Sigmoid colon (tissue), 7 donors: ENCODE measurements around the gene ARHGEF19. TPM values are rescaled to one million over a fixed set of nuclear protein-coding genes. Genes with fewer than 3 reads are reported as not detected.

ENCODE experiments used
- DNase-seq: peaks from one replicate; pipeline ENCODE4 v3.0.0-alpha.2; 2019
- H3K27ac ChIP-seq, 4 donors: fragments of 200-600 bp; sonication (generic); one replicate each; pipeline ENCODE4 v1.5.1; 2016 to 2019; ENCODE audit warnings: mild to moderate bottlenecking in 1 of 4
- H3K27me3 ChIP-seq, 3 donors: fragments of 200-600 bp; sonication (generic); one replicate each; pipeline ENCODE4 v1.5.1; 2019; ENCODE audit warnings: mild to moderate bottlenecking in 1 of 3
- H3K36me3 ChIP-seq, 4 donors: fragments of 200-600 bp; sonication (generic); one replicate each; pipeline ENCODE4 v1.5.1; 2016 to 2019
- H3K4me1 ChIP-seq, 4 donors: fragments of 200-600 bp; sonication (generic); one replicate each; pipeline ENCODE4 v1.5.1; 2017 to 2019
- H3K4me3 ChIP-seq, 4 donors: fragments of 200-600 bp; sonication (generic); one replicate each; pipeline ENCODE4 v1.5.1; 2017 to 2019; ENCODE audit warnings: mild to moderate bottlenecking in 2 of 4, moderate library complexity in 1 of 4
- H3K9me3 ChIP-seq, 4 donors: fragments of 200-600 bp in 3 of 4; sonication (generic) in 3 of 4; one replicate each; pipeline versions ENCODE4 v1.5.1 to v1.6.1; 2013 to 2019
- EP300 ChIP-seq, 4 donors: sonication (generic); formaldehyde crosslinking; IDR thresholded peaks; one replicate each; pipeline ENCODE4 v1.6.1; 2017; ENCODE audit warnings: antibody characterized with exemption in 4 of 4
- POLR2A ChIP-seq, 2 donors: fragments of 450-650 bp; IDR thresholded peaks; one replicate each; pipeline ENCODE4 v1.6.1; 2016; ENCODE audit warnings: antibody characterized with exemption in 2 of 2, mild to moderate bottlenecking in 2 of 2, moderate library complexity in 2 of 2
- POLR2AphosphoS5 ChIP-seq, 4 donors: sonication (generic); formaldehyde crosslinking; IDR thresholded peaks; one replicate each; pipeline ENCODE4 v1.6.1; 2017; ENCODE audit warnings: antibody characterized with exemption in 4 of 4
- WGBS, 2 donors: extraction: QIAGEN DNeasy Blood & Tissue Kit; methylation state at CpG; one replicate each; pipeline ENCODE4 v1.1.7; 2013; 5-methylcytosine and 5-hydroxymethylcytosine counted together
- intact Hi-C: fragments of 100-400 bp; cut with DNase I; formaldehyde crosslinking; loops from one replicate; pipeline ENCODE4 v1.15.1; 2023
- polyA plus RNA-seq, 3 donors: library from polyadenylated mRNA; stranded (reverse); fragments of 200-250 nt; gene quantifications; one replicate each; pipeline ENCODE4 v1.2.3, GENCODE V29; 2013
- total RNA-seq, 4 donors: library from RNA; depleted of rRNA; stranded (reverse); fragments of >200 nt; gene quantifications; one replicate each; pipeline ENCODE4 v1.1.0, GENCODE V29; 2016
- TF ChIP-seq, protein P1 (sequence below), 4 experiments: fragments of 450-650 bp in 3 of 4; fragments of 200-600 bp in 1 of 4; IDR thresholded peaks; one replicate each; pipeline ENCODE4 v1.5.1; 2016 to 2019; ENCODE audit warnings: antibody characterized with exemption in 4 of 4, mild to moderate bottlenecking in 3 of 4, moderate library complexity in 2 of 4
- donor health status: healthy with polysubstance abuse.
- donor health status: Bipolar disorder and iron deficiency.
- donor health status: healthy.

The ARHGEF19 gene
- total and polyA plus RNA-seq, 7 donors: 2.5 to 10.8 (median 4.0) TPM; not detected in 1

GRCh38 chr1:16156848-16157495, 55.5 kb downstream of the ARHGEF19 start:
- Histone ChIP-seq H3K4me3 (no peak overlapping the region), H3K36me3 (no peaks in the 10 kb centered on the region), H3K4me1 (peaks cover 0 to 33% (median 25%) of the 10 kb centered on the region in 4 donors), H3K27me3 (no peaks in the 10 kb centered on the region), H3K9me3 (no peaks in the 10 kb centered on the region), H3K27ac (peak overlapping the region in 3 of 4 donors; percentile 77 to 89 (median 85))
- DNase-seq: no peak
- intact Hi-C loops: no loop called here
- TF ChIP-seq POLR2AphosphoS5 (IDR thresholded peaks at IDR 0.05) (peak in 1 of 4 donors; percentile 10), EP300 (IDR thresholded peaks at IDR 0.05) (no peak)
- 78 to 81% methylated on average over 13 of the region's 13 CpGs for WGBS, 2 donors

DNA sequence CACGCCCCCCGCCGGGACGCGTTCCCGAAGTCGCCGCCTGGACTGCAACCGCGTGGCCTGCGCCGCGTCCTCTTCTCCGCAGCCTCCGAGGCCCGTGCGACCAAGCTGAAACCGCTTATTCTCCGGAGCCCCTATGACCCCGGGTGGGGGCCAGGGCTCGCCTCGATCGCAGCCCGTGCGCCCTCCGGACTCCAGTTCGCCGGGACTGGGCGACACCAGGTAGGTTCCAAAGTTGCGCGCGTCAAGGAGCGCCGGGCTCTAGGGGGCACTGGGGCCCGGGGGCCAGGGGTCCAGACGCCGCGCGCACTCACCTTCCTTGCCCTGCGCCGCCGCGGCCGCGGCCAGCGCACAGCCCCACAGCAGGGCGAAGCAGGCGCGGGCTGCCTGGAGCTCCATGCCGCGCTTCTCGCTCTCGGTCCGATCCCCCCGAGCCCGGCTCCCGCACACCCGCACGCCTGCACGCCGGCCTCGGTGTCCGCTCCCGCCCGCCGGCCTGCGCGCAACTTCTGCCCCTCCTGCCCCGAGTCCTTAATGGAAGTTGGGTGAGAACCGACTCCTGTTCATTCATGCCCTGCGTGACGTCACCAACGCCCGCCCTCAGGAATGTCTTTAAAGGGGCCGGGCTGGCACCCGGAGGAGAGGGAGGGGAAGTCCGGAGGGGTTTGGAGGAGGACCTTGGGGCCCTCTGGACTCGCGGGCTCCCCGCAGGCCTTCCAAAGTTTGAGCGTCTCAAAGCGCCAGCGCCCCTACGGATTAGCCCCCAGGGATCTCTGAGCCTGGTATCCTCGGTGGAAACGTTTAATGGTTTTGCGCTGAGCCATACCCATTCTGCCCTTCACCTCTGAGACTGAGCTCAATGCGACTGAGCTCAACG, 56.7 kb downstream of the ARHGEF19 start, which contains the start of gene EPHA2:
Gene EPHA2, minus strand, starts transcription at position 533 of the 874 bp plus-strand sequence. Its CDS starts 137 bp downstream, at position 396.
- Histone ChIP-seq H3K9me3 (no peaks in the 10 kb centered on the region), H3K4me1 (peaks cover 0 to 38% (median 27%) of the 10 kb centered on the region in 4 donors), H3K27me3 (no peaks in the 10 kb centered on the region), H3K36me3 (no peaks in the 10 kb centered on the region), H3K27ac (peak within 1 kb of the TSS; percentile 76 to 89 (median 81)), H3K4me3 (peak within 1 kb of the TSS; percentile 56 to 80 (median 56))
- TF ChIP-seq, protein P1, sequence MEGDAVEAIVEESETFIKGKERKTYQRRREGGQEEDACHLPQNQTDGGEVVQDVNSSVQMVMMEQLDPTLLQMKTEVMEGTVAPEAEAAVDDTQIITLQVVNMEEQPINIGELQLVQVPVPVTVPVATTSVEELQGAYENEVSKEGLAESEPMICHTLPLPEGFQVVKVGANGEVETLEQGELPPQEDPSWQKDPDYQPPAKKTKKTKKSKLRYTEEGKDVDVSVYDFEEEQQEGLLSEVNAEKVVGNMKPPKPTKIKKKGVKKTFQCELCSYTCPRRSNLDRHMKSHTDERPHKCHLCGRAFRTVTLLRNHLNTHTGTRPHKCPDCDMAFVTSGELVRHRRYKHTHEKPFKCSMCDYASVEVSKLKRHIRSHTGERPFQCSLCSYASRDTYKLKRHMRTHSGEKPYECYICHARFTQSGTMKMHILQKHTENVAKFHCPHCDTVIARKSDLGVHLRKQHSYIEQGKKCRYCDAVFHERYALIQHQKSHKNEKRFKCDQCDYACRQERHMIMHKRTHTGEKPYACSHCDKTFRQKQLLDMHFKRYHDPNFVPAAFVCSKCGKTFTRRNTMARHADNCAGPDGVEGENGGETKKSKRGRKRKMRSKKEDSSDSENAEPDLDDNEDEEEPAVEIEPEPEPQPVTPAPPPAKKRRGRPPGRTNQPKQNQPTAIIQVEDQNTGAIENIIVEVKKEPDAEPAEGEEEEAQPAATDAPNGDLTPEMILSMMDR (IDR thresholded peaks at IDR 0.05): no peak
- TF ChIP-seq POLR2A (IDR thresholded peaks at IDR 0.05): peak; percentile 73 to 85
- no peak for TF ChIP-seq EP300 (IDR thresholded peaks at IDR 0.05)
- TF ChIP-seq POLR2AphosphoS5 (IDR thresholded peaks at IDR 0.05): peak; percentile 83 to 97 (median 92)
- intact Hi-C loops: loop anchor here (2.0 kb wide), 1 partner anchor 77 kb away; no protein-coding TSS in a partner anchor
- DNase-seq: peak; percentile 93
- 3 to 5% methylated on average over 89 of the region's 89 CpGs for WGBS, 2 donors

- TF ChIP-seq POLR2AphosphoS5 (IDR thresholded peaks at IDR 0.05) (no peak), EP300 (IDR thresholded peaks at IDR 0.05) (no peak), POLR2A (IDR thresholded peaks at IDR 0.05) (no peak)
- TF ChIP-seq, protein P1 (IDR thresholded peaks at IDR 0.05): no peak
- Histone ChIP-seq H3K27me3 (no peaks in the 10 kb centered on the region), H3K4me1 (peaks cover 0 to 41% (median 27%) of the 10 kb centered on the region in 4 donors), H3K27ac (peak overlapping the region; percentile 76 to 89 (median 81)), H3K36me3 (no peaks in the 10 kb centered on the region), H3K9me3 (no peaks in the 10 kb centered on the region), H3K4me3 (peak overlapping the region; percentile 56 to 80 (median 56))
- intact Hi-C loops: loop anchor here (2.0 kb wide), 1 partner anchor 75 kb away; no protein-coding TSS in a partner anchor
- no peak for DNase-seq
- 27 to 29% methylated on average over 17 of the region's 17 CpGs for WGBS, 2 donors
These were observed 58.3 kb downstream of the ARHGEF19 start for GRCh38 chr1:16153999-16154673.

GRCh38 chr1:16153096-16153998, 59.1 kb downstream of the ARHGEF19 start:
- Histone ChIP-seq H3K4me3 (peak overlapping the region in 3 of 4 donors; percentile 56 to 80 (median 56)), H3K27me3 (no peaks in the 10 kb centered on the region), H3K36me3 (peaks cover 0 to 7% (median 2%) of the 10 kb centered on the region in 4 donors), H3K4me1 (peaks cover 0 to 41% (median 27%) of the 10 kb centered on the region in 4 donors), H3K9me3 (no peaks in the 10 kb centered on the region), H3K27ac (peak overlapping the region; percentile 76 to 89 (median 81))
- 59 to 63% methylated on average over 13 of the region's 13 CpGs for WGBS, 2 donors
- no peak for DNase-seq
- no peak for TF ChIP-seq POLR2A (IDR thresholded peaks at IDR 0.05)
- TF ChIP-seq POLR2AphosphoS5 (IDR thresholded peaks at IDR 0.05): no peak
- TF ChIP-seq, protein P1 (IDR thresholded peaks at IDR 0.05): no peak
- TF ChIP-seq EP300 (IDR thresholded peaks at IDR 0.05): no peak
- intact Hi-C loops: no loop called here
